ENCODE results near the gene ATRIP.
A peak's percentile ranks its signal among the peaks of the same experiment; 100 is the strongest.

ATRIP gene

DNA sequence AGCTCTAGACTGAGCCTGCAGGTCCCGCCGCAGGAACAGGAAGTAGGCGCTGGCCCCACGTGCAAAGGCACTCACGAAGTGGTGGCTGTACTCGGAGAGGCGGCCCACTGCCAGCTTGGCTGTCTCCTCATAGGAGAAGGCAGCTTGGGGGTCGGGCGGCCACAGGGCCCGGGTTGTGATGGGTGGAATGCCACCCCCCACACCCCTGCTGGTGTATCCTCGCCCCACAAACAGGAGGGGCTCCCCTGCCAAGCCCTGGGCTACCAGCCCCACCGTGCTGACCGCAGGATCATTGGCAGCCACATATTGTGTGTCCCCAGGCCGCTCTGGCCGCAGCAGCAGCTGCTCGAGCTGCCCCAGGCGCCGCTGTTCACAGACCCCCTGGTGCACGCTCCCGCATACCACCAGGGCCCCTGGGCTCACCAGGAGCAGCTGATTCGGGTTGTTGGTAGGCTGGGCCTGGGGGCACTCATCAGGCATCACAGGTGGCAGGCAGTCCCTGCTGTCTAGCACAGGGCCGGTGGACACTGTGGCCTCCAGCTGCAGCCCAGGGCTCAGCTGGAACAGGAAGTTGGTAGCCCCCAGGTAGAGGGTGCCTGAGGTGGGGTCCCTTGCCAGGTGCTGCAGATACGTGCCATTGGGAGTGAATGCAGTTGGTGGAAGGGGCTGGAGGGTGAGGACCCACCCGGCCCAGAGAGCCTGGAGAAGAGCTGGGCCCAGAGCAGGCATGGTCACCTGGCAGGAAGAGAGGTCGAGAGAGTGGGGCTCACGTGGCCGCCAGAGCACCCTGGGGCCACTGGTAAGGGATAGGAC, 22.4 kb upstream of the ATRIP start:
- DNase-seq (ENCODE audit: low read depth in 2 of 2): no peak

DNA sequence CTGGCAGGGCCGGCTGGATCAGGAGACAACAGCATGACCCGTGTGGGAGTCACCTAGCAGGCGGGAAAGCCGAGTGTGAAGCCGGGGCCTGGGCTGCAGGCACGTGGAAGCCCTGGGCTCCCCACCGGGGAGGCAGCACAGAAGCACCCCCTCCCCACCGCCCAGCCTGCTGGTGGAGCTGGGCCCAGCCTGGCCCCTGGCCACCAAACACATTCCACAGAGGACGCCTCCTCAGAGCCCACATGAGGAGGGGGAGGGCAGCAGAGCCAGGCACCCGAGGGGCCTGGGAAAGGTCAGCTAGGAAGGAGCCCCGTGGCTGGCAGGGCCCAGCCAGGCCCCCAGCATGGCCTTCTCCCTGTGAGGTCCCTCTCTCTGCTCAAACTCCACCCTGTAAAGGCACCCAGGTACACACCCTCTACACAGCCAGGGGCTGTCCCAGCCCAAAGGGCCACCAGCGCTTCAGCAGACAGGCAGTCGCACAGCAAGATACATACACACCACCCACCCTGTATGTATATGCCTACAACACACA, 21.2 kb upstream of the ATRIP start:
- no peak for DNase-seq (ENCODE audit: low read depth in 2 of 2)

GRCh38 chr3:48426401-48426909, 20.1 kb upstream of the ATRIP start:
- DNase-seq (ENCODE audit: low read depth in 2 of 2): no peak

- no peak for DNase-seq (ENCODE audit: low read depth in 2 of 2)
These were observed 19.4 kb upstream of the ATRIP start for GRCh38 chr3:48426944-48427629.

DNA sequence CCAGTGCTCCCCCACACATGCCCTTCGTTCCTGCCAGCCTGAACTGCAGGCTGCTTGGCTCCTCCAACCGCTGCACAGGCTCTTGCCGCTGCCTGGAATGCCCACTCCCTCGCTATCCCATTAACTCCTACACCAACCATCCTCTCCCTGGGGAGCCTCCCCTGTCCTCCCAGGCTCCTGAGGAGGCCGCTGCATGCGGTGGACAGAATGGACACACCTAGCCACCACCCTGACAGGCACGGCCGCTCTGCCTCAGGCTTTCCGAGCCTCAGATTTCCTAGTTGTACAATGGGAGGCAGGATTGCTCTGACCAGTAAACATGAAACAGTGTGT, 18.9 kb upstream of the ATRIP start:
- DNase-seq (ENCODE audit: low read depth in 2 of 2): no peak

- no peak for DNase-seq (ENCODE audit: low read depth in 2 of 2)
These were observed 18.4 kb upstream of the ATRIP start for GRCh38 chr3:48428088-48428571.

DNA sequence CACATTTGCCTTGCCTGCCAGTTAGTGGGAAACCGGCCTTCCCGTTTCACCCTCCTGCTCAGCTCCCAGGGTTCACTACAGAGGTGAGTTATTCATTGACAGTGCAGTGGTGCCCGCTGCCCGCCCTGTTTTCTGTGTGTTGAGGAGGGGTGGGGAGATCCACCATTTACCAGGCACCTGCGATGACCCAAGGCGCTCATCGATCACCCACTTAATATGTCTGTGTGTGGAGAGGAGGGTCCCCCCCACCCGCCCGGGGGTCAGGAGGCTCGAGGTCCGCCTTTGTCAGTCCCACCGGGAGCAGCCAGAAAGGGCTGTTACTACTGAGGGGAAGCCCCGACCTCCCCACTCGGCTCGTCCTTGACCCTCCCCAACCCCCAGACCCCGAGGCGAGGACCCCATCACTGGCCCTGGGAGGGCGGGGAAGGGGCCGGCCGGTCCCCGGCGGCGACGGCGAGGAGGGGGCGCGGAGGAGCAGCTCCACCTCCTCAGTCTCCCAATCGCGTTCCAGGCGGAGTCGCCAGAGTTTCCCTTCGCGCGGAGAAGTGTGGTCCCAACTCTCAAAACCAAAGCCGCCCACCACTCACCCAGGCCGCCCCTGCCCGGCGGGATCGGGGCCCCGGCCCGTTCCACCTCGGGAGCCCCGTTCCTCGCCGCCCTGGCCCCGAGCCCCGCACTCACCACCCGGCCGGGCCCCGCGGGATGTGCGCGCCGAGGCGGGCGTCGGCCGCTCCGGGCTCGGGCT, 17.8 kb upstream of the ATRIP start:
- DNase-seq (ENCODE audit: low read depth in 2 of 2): no peak

GRCh38 chr3:48429317-48429959, 17.1 kb upstream of the ATRIP start:
- DNase-seq (ENCODE audit: low read depth in 2 of 2): peak in 1 of 2 experiments; percentile 43

DNA sequence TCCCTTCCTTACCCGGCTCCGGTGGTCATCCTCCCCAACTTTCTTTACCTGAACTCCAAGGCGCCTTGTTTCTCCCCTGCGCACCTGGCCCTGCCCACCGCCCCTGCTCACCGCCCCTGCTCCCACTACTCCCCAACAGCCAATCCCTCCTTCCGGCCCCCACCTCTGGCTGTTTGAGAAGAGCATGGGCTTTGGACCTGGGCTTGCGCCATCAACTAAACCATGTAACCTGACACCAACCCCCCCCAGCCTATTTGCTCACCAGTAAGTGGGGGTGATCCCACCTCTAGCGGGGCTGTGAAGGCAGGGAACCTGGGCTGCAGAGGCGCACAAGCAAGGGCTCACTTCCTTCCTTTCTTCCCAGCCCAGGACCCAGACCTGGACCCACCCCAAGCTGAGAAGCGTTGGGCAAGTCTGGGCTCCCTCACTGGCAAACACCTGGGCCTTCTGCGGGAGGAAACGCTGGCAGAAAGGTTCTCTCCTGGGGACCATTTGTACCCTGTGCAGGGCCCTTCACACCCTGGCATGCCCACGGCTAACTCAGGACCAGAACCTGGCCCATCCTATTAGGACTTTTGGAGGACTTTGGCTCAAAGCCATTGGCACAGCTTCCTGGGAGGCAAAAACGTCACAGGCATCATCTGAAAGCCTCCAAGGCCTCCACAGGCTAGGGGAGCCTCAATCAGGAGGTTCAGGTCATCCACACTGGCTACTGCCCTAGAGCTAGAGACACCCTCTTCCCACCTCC, 16.4 kb upstream of the ATRIP start, which contains the start of gene PLXNB1:
TSS of gene PLXNB1 (minus strand) at position 127 of the 748 bp plus-strand sequence. CDS start 5,475 bp downstream, outside the sequence.
- no peak for DNase-seq (ENCODE audit: low read depth in 2 of 2)

- no peak for DNase-seq (ENCODE audit: low read depth in 2 of 2)
These were observed 15.8 kb upstream of the ATRIP start for GRCh38 chr3:48430708-48431101.

DNA sequence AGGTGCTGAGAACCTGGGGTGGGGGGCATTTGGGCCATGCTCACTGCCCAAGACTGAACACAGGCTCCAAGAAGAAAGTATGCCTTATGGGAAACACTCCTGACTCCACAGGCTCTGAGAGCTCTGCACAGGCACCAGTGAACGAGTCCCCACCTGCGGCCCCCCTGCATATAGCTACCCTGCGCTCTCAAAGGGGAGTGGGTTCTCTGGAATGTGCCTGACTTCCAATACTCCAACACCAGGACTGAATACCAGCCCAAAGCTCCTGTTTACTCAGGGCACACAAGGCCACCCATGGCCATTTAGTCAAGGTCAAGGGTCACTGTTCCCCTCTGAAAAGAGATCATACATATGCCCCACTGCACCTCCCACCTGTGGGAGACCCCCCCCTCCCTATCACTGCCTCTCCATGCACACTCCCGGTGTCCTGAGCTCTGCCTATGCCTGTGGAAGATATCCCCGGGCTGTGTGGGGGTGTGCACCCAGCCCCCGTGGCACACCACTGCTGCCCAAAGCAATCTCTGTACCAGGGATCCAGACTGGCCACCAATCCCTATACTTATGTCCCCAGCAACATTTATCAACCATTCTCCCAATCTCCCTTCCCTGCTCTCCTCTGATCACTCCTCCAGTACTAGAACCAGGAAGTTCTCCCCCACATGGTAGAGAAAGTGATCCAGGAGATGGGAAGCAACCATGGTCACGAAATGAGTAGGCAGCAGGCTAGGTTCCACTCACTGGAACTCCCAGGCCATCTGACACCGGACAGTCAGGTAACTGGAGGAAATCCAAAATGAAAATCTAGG, 15.1 kb upstream of the ATRIP start:
- no peak for DNase-seq (ENCODE audit: low read depth in 2 of 2)

DNA sequence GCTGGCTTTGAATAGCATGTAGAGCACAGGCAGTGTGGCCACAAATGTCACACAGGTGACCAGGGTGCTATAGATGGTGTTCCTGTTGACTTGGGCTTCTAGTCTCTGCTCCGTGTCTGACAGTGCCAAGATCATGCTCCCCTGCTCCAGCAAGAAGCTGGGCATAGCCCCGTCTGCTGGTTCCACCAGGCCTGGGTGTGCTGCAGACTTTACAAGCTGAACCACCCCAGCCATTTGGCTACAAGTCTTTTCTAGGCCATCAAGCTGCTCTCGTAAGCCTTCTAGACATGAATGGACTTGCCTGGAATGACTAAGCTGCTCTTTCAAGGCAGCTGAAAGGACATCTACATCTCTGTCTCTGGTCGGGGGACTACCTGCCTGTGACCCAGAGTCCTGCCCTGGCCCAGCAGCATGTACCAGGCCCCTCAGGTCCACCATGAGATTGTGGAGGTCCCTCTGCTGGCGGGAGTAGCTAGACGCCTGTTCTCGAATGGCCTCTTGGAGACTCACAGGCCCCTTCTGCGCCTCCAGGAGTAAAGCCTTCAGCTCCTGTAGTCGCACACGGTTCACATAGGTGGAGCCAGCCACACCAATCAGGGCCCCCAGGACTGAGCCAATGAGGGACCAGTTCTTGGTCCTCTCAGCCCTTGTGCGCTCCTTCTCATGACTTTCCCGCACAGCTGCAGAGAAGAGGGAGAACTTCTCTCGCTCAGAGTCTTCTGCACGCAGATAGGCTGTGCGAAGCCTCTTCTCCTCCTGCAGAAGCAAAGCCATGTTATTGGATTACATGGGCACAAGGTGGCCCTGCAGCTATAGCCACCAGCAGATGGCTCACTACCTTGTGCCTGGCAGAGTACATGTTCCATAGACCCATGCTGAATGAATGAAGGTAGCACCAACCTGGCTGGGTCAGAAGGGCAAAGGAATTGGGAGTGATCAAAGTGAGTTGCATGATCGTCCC, 13.8 kb upstream of the ATRIP start:
- no peak for DNase-seq (ENCODE audit: low read depth in 2 of 2)

GRCh38 chr3:48433472-48434118, 12.9 kb upstream of the ATRIP start:
- DNase-seq (ENCODE audit: low read depth in 2 of 2): no peak

- DNase-seq (ENCODE audit: low read depth in 2 of 2): no peak
These were observed 11.8 kb upstream of the ATRIP start for GRCh38 chr3:48434591-48435222.

- DNase-seq (ENCODE audit: low read depth in 2 of 2): no peak
These were observed 11.3 kb upstream of the ATRIP start for GRCh38 chr3:48435223-48435595.

DNA sequence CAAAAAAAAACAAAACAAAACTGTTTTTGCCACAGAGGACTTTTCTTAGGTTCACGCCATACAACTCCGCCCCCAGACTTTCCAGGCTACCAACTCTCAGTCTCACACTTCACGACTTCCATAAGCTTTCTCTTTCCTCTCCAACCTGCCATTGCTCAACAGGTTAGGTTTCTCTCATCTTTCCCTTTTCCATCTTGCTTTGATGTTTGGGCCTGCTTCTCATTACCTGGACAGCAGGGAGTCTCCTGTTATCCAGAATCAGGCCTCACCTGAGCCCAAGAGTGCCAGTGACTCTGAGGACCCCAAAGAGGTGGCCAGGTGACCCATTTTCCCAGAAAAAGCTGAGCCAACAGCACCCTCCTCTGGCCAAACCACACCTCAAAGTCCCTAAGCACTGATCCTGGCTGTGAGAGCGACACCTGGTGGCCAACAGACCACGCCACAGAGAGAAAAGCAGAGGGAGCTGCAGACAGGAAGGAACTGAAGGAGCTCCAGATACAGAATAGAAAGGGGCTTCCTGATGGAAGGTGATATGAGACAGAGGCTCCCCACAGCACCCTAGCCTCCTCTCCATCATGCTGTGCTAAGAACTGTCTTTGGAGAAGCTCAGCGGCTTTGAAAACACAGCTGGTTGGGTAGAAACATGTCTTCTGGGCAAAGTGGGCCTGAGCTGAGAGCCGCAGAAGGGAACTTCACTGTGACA, 10.6 kb upstream of the ATRIP start:
- peak; percentile 58 to 79 for DNase-seq (ENCODE audit: low read depth in 2 of 2)

- DNase-seq (ENCODE audit: low read depth in 2 of 2): no peak
These were observed 10.1 kb upstream of the ATRIP start for GRCh38 chr3:48436477-48436787.

Data from stimulated activated CD4-positive, alpha-beta T cell treated with anti-CD3 and anti-CD28 coated beads, Interleukin-12 subunit alpha, Interleukin-12 subunit beta, amount 100 ng/mL, for 24 hours (primary cell).